GM21737 (cell line): ENCODE measurements around the gene ORC6.

Experiments used
- ATAC-seq: cut with Tn5 transposase; IDR thresholded peaks from one replicate; pipeline ENCODE4 v1.9.1; 2021; ENCODE audit warnings: mild to moderate bottlenecking, moderate library complexity; ENCODE audit not compliant: unreplicated experiment

ORC6 gene

GRCh38 chr16:46700048-46700447 lies 10.6 kb downstream of the ORC6 start:
- ATAC-seq, result no peak

GRCh38 chr16:46701615-46702014 lies 12.2 kb downstream of the ORC6 start:
- no peak for ATAC-seq

- no peak for ATAC-seq
Measured at GRCh38 chr16:46702030-46702429, 12.6 kb downstream of the ORC6 start.

GRCh38 chr16:46706642-46707041 lies 17.2 kb downstream of the ORC6 start:
- no peak for ATAC-seq

GRCh38 chr16:46709469-46710005 lies 20.1 kb downstream of the ORC6 start:
- ATAC-seq, result no peak

- ATAC-seq, result no peak
Measured at GRCh38 chr16:46711106-46712058, 21.9 kb downstream of the ORC6 start.

GRCh38 chr16:46712911-46713310 lies 23.5 kb downstream of the ORC6 start:
- ATAC-seq, result no peak

GRCh38 chr16:46713634-46714033 lies 24.2 kb downstream of the ORC6 start:
- ATAC-seq, result no peak

GRCh38 chr16:46714797-46715591 lies 25.5 kb downstream of the ORC6 start:
- ATAC-seq, result no peak

- no peak for ATAC-seq
Measured at GRCh38 chr16:46715769-46716305, 26.4 kb downstream of the ORC6 start.

- no peak for ATAC-seq
Measured at GRCh38 chr16:46717692-46718091, 28.2 kb downstream of the ORC6 start.

- ATAC-seq, result no peak
Measured at GRCh38 chr16:46718214-46718613, 28.8 kb downstream of the ORC6 start.

GRCh38 chr16:46719528-46719927 lies 30.1 kb downstream of the ORC6 start:
- ATAC-seq, result no peak

- no peak for ATAC-seq
Measured at GRCh38 chr16:46720619-46721018, 31.2 kb downstream of the ORC6 start.

- no peak for ATAC-seq
Measured at GRCh38 chr16:46721885-46722284, 32.4 kb downstream of the ORC6 start.

GRCh38 chr16:46727184-46727583 lies 37.7 kb downstream of the ORC6 start:
- ATAC-seq, result no peak

- no peak for ATAC-seq
Measured at GRCh38 chr16:46727630-46728029, 38.2 kb downstream of the ORC6 start.

GRCh38 chr16:46728806-46729205 lies 39.3 kb downstream of the ORC6 start:
- ATAC-seq, result no peak

- no peak for ATAC-seq
Measured at GRCh38 chr16:46729326-46729995, 40.0 kb downstream of the ORC6 start.

GRCh38 chr16:46730126-46730525 lies 40.7 kb downstream of the ORC6 start:
- no peak for ATAC-seq
